NK-92 treated with Interleukin-12 subunit alpha and Interleukin-12 subunit beta, amount 100 ng/mL, for 24 hours (cell line): Measurements from ENCODE around the gene WWC2.
"Not testable (repeated sequence)": the region's sequence is repeated elsewhere in the genome, so short reads cannot be mapped to it uniquely, and the experiment has no call there.

Source experiments
- DNase-seq: peaks from one replicate; lab custom pipeline; 2025; lab: John Stamatoyannopoulos, UW

Gene WWC2

DNA sequence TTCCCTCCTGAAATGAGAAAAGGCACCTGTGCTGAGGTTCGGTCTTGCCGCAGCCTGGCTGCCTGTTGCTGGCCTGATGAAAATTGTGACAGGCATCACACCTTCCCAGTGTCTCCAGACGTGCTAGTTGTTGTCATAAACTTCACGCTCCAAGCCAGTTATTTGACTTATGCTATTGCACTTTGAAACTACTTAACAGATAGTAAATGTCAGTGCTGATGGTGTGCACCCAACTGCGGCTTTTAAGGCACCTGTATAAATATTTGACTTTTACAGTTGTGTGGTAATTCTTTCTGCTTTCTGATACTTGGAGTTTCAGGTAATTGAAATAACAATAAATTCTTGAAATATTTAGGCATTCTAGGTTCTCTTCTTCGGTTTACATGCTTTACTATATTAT is 1.8 kb downstream of the WWC2 start:
- no peak for DNase-seq

DNA sequence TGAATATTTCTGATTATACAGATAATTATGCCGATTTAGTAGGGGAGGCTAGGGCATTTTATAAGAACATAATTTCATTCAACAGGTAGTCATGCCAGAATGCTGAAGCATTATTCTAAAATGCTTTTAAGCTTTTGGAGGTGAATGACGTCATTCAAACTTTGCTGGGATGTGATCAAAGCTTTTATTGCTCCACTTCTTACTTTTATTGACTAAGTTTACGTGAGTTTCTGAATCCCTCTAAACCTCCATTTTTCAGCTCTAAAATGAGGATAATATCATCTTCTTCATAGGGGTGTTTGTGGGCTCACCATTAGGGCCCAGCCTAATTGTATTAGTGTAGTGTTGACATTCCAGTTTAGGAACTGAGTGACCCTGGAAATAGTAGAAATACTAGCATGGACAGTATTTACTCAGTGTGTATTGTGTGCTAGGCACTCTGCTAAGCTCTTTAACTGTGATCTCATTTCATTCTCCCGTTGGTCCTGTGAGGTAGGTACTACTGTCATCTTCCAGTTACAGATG is 3.0 kb downstream of the WWC2 start:
- no peak for DNase-seq

DNA sequence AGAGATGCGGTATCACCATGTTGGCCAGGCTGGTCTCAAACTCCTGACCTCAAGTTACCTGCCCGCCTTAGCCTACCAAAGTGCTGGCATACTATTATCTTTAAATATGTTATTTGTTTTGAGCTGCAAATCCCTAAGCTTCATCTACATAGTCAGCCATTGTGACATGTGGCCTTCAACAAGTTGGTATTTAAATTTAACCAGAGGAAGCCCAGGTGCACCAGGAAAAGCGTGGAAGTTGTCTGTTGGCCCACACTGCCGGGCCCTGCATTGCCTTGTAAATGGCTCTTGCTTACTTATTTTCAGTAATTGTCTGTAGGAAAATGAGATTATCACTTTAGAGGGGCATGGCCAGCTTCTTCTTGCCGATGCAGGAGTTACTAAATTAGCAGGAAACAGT is 6.0 kb downstream of the WWC2 start:
- DNase-seq, result no peak

DNA sequence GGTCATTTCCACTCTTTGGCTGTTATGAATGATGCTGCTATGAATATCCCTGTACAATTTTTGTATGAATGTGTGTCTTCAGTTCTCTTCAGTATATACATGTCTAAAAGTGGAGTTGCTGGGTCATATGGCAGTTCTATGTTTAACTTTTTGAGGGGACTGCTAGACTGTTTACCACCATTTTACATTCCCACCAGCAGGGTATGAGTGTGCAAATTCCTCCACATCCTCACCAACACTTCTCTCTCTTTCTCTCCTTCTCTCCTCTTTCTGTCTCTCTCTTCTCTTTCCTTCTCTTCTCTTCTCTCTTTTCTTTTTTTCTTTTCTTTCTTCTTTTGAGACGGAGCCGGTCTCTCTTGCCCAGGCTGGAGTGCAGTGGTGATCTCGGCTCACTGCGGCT is 7.8 kb downstream of the WWC2 start:
- DNase-seq, result no peak

DNA sequence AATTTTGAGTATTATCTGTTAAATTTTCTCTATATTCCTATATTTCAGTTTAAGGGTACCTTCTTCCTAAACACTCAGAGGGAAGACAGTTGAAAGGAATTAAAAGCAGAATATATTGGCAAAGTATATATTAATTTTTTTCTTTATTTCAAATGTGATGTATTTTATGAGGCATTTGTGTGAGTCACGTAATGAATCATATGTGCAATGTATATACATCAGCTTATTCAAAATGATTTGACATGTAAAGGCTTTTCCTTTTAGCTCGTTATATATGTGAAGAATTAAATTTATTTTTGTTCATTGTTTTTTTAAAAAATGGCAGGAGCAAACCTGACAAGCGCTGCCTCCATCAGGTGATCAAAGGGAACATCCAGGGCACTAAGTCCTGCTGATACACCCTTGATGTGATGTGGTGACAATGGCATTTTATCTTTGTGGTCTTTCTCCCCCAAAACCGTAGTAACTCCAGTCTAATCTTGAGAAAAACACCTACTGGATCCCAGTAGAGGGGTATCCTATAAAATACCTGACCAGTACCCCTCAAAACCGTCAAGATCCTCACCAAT is 8.9 kb downstream of the WWC2 start:
- no peak for DNase-seq

DNA sequence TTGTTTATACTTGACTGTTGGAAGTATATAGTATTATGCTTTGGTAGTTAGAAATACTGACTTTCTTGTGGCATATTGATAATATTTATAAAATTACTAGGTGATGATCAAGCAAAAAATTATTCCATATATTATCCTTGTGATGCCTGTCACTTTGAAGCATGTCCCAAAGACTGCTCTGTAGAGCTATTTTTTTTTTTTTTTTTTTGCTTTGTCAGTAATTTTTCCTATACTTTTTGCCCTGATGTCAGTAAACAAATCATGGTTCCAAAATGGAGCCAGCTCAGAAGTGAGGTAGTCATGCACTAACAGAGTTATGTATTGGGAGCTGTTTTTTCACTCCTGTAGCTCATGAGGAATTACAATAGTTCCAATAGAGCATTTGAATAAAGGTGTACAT is 11.2 kb downstream of the WWC2 start:
- no peak for DNase-seq

DNA sequence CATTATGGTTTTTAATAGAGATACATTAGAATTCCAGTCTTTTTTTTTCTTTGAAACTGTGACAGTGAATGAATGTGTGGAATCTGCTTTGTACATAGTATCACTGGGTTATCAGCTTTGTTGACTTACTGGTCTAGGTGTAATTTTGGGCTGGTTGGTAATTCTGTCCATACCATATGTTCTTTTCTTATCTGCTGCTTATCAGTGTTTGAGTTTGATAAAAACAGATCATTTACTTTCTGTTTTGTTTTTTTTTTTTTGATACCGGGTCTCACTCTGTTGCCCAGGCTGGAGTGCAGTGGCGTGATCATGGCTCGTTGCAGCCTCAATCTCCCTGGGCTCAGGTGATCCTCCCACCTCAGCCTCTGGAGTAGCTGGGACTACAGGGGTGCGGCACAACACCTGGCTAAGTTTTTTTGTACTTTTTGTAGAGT is 12.4 kb downstream of the WWC2 start:
- no peak for DNase-seq

DNA sequence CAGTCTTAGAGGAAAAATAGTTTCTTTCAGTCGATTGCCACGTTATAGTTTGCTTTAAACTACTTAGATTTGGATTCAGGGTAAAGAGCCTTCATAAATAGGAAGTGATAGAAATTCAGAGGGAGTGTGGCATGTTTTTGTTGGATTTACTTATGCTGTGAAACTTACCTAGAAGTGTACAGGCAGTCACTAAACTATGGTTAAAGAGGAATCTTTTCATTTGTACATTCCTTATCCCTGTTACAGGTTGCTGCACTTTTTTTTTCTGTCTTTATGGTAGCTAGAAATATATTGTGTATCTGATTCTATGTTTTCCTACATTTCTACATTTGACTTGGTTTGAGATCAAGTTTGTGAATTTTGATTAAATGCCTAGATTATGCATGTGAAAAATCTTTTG is 19.1 kb downstream of the WWC2 start:
- DNase-seq, result no peak

DNA sequence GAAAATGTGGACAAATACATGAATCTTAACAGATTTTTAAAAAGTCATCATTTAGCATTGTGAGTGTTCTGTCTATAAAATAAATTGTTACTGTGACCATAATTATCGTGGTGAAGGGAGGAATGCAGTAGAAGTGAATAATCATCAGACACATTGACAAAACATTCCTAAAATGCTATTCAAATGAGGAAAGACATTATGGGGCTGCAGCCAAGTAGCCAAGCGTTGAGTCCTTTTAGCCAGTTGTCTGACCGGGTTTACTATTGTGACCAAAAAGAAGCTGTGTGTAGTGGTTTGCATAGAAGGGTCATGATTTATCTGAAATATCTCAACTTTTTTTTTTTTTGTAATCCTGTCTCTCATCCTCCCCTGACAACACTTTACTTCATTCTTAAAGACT is 19.5 kb downstream of the WWC2 start:
- DNase-seq, result no peak

DNA sequence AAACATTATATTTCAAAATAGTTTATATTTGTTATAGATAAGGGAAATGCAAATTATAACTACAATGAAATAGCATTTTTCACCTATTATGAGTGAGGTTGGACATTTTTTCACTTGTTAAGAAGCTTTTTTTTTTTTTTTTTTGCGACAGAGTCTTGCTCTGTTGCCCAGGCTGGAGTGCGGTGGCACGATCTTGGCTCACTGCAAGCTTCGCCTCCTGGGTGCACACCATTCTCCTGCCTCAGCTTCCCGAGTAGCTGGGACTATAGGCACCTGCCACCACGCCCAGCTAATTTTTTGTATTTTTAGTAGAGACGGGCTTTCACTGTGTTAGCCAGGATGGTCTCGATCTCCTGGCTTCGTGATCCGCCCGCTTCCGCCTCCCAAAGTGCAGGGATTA is 22.6 kb downstream of the WWC2 start:
- DNase-seq, result not testable (repeated sequence)

DNA sequence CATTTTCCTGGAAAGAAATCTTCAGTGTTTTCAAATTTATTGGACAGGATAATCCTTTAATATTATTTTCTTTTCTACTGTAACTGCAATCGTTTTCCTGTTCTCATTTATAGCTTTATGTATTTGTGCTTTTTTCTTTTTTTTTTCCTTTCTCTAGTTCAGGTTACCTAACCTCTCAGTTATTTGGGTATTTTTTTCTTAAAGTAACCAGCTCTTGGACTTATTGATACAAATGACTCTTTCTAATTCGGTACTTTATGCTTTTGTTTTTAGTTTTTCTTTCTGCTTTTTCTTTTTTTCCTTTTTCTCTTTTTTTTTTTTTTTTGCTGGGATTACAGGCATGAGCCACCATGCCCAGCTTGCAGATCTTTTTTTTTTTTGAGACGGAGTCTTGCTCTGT is 25.2 kb downstream of the WWC2 start:
- no peak for DNase-seq

DNA sequence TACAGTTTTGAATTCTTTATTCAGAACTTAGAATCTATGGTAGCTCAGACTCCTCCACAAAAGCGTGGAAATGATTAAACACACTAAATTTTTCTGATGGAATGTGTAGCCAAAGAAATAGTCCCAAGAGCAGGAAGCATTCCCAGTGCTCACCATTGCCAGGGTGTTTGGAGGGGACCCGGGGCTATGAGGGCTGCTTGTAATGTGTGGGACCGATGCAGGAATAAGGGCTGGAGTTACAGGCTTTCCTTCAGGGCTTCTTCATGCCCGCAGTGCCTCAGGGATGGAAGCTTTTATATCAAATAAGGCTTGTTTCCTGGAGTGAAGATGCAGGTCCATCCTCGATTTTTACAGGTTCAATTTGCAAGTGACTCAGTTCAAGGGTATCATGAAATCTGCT is 25.8 kb downstream of the WWC2 start:
- no peak for DNase-seq

DNA sequence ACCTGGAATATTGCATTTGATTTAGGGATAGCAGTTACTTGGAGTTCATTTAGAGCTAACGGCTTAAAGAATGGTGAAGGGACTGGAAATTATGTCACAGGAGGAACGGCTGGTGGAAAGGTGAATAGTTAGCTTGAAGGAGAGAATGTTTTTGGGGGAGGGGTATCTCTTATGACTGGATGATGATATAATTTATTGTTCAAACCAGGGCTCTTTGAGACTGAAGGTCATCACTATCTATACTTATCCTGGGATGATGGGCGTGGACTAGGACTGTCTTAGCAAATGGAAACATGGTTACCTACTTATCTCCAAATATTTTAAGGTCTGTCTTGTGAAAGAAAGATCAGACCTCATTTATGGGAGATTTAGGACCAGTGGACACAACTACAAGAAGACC is 30.1 kb downstream of the WWC2 start:
- no peak for DNase-seq

DNA sequence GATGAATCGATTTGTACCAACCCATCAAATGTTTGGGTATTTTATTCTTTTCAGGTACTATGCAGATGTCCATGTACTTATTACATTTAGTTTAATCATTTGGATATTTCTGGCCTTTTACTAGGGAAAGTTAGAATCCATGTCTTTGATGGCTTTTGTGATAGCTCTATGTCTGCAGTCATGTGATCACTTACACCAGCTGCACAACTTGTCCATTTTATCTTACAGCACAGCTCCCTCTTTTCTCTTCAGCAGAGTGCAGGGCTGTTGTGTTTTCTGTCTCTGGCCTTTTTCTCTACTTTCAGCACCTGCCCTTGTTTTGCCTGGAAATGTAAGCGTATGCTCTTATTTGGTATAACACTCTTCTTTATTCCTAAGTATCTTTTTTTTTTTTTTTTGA is 30.6 kb downstream of the WWC2 start:
- DNase-seq, result no peak

DNA sequence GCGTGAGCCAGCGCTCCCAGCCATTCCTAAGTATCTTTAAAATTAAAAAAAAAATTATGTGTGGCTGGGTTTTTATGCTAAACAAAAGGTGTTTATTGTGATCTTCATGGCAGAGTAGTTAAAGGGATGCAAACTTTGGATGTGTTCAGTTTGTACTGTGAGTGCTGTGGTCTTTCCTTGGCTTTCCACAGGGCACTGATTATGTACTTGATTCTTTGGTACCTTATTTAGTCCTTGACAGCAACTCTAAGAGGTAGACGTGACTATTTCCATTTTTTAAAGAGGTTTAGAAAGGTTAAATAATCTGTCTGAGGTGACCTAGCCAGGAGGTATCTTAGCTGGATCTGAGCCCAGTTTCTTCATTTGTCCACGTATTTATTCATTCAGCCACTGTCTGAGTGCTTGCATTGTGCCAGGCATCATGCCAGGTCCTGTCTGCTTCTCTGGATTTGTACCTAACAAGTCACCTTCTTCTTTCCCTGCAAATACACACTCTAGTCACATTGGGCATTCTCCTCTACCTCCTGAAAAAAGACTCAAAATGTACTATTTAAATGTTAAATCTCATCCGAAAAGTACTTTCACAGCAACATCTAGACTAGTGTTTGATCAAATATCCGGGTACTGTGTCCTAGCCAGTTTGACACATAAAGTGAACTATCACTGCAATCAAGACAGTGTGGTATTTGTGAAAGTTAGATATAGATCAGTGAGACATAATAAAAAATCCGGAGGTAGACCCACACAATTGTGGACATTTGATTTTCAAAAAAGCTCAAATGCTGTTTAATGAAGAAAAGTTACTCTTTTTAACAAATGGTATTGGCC is 31.5 kb downstream of the WWC2 start:
- DNase-seq, result no peak

DNA sequence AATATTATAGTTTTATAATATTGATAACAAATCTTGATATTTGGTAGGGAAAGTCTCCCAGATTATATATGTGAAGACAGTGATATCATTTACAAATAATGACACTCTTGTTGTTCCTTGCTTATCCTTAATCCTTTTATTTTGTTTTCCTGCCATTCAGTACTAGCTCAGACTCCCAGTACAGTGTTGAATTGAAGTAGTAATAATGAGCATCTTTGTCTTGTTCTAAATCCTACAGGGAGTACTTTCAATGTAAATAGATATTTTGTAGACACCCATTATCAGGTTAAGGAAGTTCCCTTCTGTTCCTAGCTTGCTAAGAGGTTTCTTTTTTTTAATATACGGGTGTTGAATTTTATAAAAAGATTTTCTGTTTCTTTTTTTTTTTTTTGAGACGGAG is 33.0 kb downstream of the WWC2 start:
- DNase-seq, result no peak

DNA sequence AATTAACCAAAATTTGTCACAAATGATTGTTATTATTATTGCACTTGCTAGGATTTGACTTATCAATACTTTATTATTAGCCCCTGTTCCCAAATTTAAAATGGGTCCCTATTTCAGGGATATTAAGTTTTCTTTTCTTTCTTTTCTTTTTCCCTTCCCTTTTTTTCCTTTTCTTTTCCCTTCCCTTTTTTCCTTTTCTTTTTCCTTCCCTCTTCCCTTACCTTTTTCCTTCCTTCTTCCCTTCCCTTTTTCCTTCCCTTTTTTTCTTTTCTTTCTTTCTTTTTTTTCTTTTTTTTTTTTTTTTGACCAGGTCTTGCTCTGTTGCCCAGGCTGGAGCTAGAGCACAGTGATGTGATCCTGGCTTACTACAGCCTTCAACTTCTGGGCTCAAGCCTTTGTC is 33.8 kb downstream of the WWC2 start:
- DNase-seq, result no peak

DNA sequence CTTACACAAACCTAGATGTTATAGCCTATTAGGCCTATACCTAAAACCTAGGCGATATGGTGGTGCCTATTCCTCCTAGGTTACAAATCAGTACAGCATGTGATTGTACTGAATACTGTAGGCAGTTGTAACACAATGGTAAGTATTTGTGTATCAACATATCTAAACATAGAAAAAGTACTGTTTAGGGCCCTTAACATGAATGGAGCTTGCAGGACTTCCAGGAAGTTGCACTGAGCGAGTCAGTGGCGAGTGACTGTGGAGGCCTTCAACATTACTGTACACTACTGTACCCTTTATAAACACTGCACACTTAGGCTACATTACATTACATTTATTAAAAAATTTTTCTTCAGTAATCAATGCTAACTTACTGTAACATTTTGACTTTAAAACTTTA is 37.8 kb downstream of the WWC2 start:
- DNase-seq, result no peak

DNA sequence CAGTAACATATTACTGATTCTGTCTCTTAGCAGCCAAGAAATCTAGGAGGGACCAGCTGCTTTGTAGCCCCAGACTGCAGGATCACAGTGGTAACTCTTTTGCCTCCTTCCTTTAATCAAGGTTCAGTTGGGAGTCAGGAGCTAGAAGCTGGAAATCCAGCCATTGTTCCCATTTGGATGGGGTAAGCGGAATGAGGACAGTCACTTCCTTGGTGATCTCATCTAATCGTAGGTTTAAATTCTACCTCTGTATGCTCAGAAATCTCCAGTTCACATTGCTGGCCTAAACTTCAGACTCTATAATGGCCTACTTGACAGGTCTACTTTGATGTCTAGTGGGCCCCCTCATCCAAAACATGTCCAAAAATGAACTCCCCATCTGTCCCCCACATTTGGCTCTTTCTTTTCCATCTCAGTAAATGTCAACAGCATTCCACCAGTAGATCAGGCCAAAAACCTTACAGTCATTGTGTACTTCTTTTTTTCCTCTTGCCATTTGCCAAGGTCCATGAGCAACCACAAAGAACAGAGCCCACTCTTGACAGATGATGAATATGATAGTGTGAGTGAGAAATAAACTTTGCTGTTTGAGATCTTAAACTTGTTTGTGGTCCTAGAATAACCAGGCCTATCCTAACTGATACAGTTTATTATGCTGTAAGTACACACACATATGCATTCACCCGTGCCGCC is 40.1 kb downstream of the WWC2 start:
- no peak for DNase-seq

DNA sequence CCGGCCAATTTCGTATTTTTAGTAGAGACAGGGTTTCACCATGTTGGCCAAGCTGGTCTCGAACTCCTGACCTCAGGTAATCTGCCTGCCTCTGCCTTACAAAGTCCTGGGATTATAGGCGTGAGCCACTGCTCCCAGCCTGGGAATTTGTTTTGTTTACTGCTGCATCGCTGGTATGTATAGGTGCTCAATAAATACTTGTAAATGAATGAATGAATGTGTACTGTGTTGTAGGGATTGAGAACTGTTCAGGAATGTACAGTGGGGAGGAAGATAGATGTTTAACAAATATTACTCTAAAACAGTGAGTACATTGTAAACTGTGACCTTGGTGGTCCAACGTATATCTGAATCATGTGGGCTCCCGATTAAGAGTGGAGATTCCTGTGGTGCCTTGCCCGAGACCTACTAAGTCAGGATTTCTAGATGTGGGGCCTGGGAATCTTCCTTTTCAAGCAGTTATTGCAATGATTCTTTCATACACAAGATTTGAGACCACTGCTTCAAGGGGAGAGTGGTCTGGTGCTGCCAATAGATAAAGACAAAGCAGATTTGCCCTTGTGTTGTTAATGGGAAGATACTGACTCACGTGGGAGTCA is 41.0 kb downstream of the WWC2 start:
- no peak for DNase-seq

DNA sequence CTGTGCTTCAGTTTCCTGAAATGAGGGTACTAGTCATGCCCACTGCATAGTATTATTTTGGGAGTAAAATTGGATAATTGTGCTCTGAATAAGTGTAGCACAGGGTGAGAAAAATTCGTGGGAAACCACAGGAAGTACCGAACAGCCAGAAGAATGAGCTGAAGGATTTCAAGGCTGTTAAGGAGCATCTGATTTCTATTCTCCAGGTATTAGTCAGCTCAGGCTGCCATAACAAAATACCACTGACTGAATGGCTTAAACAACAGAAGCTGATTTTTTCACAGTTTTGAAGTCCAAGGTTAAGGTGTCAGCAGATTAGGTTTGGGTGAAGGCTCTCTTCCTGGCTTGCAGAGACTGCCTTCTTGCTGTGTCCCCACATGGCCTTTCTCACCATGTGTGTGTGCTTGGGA is 41.9 kb downstream of the WWC2 start:
- no peak for DNase-seq

DNA sequence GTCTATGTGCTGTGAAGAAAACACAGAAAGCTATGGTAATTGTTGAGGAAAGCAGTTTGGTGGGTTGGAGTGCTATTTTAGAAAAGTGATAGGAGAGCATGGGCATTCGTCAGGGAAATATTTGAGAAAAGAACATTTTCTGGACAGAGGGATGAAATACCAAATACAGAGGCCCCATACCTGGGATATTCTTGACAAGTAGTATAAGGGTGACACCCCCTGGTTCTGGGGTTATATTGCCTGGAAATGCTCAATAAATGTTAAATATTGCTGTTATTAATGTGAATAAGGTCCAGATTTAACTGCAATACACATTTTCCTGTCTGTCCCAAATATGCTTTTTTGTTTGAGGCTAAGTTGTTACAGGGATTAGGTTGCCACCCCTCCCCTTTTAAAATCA is 42.9 kb downstream of the WWC2 start:
- DNase-seq, result no peak
